COLO829 (cell line): Measurements from ENCODE around the gene CCNC.

Source experiments
- DNase-seq: peaks from one replicate; pipeline ENCODE4 v3.0.0; 2012; ENCODE audit warnings: low spot score

The CCNC gene

GRCh38 chr6:99568103-99568933 is at the start of gene CCNC:
Gene CCNC, minus strand, starts transcription at chr6:99568660. Its CDS starts 133 bp downstream, at chr6:99568527.
- DNase-seq = peak; percentile 93

DNA sequence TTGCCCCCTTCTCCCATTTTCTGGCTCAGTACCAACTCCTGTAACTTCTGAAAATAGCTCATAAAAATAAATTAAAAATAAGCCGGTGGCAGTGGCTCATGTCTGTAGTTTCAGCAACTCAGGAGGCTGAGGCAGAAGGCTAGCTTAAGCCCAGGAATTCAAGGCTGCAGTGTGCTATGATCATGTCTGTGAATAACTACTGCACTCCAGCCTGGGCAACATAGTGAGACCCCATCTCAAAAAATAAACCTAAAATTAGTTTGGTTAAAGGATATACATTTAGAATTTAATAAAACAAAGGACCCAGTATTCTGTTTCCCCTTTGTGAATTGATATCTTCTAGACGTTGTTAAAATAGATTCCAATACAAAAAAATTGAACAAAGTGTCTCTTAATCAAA is 48.7 kb upstream of the CCNC start:
- no peak for DNase-seq

DNA sequence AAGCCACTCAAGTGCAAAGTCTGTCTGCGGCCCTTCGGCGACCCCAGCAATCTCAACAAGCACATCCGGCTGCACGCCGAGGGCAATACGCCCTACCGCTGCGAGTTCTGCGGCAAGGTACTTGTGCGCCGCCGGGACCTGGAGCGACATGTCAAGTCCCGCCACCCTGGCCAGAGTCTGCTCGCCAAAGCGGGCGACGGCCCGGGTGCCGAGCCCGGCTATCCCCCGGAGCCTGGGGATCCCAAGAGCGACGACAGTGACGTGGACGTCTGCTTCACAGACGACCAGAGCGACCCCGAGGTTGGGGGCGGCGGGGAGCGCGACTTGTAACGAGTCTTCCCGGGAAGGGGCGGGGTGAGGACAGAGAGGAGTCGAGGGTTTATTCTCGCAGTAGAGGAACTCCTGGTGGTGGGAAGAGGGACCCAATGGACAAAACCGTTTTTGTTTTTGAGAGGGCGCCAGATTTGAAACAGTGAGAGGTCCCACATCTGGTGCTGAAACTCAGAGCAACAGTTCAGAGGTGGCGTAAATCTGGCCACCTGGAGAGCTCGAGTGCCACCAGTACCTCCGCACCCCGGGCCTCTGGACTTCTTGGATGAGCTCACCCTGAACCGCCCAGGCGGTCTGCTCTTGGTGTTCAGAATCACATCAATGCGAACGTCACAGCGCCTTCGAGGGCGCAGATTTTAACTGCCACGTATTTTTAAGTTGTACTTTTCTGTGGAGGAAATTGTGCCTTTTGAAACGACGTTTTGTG is 46.1 kb upstream of the CCNC start:
- DNase-seq = no peak

- no peak for DNase-seq
These were observed 45.4 kb upstream of the CCNC start for GRCh38 chr6:99613705-99614429.

DNA sequence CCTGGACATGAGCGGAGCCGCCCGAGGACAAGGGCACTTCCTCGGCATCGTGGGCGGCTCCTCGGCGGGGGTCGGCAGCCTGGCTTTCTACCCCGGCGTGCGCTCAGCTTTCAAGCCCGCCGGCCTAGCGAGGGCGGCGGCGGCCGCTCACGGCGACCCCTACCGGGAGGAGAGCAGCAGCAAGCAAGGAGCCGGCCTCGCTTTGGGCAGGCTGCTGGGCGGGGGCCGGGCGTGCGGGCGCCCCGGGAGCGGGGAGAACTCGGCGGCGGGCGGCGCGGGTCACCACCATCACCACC is 44.9 kb upstream of the CCNC start:
- DNase-seq = no peak

DNA sequence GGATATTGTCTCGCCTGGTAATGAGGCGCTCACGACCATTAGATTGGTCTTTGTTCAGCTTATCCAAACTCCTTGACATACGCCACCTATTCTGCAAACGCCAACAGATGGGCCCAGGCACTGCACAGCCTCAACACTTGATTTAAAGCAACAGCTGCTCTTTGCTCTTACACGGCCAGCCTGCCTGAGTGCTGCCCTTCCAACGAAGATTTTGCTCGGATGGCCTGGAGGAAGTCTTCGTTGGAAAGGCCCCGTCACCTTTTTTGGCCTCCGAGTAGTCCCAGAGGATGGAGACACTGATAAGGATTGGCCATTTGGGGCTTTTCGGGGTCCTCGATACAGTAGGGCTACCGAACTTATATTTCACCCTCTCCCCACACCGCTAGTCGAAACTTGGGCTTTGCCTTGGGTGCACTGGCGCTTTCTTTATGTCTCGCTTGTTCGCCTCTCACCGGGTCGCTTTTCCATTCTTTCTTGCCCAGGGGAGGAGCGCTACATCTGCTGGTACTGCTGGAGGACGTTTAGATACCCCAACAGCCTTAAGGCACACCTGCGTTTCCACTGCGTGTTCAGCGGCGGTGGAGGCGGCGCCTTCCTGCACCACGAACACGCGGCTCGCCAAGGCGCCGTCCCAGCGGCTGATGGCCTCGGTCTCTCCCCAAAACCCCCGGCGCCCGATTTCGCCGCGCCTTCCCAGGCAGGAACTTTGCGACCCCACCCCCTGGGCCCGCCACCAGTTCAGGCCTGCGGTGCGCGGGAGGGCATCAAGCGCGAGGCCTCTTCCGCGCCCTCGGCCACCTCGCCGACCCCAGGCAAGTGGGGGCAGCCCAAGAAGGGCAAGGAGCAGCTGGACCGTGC is 44.3 kb upstream of the CCNC start:
- no peak for DNase-seq

- no peak for DNase-seq
These were observed 42.7 kb upstream of the CCNC start for GRCh38 chr6:99611148-99611547.

DNA sequence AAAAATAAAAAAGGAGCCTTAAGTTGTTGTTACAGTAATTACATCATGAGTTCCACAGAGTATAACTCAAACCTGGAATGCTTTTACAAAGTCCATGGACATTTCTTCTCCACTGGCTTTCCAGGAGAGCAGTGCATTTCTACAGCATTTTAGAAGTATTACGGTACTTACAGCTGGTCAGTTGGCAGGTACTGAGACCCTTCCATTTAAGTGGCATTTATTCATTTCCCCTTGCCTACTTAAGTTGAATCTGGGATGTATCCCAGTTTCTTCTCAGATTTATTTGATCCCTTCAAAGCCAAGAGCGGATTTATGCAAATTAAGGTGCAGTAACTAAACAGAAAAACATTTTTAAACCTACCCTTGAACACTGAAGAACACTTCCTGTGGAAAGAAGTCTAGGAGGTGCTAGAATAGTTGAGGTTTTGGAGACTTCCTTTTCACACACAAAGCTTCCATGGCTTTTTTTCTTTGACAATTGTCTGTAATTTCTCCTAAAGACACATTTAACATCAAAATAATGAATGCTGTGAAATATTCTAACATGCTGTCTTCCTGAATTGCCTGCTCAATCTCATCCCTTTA is 41.5 kb upstream of the CCNC start:
- DNase-seq = no peak

GRCh38 chr6:99608886-99609482 is 40.5 kb upstream of the CCNC start:
- DNase-seq = no peak

GRCh38 chr6:99608059-99608885 is 39.8 kb upstream of the CCNC start:
- no peak for DNase-seq

GRCh38 chr6:99607416-99608036 is 39.1 kb upstream of the CCNC start:
- DNase-seq = no peak

DNA sequence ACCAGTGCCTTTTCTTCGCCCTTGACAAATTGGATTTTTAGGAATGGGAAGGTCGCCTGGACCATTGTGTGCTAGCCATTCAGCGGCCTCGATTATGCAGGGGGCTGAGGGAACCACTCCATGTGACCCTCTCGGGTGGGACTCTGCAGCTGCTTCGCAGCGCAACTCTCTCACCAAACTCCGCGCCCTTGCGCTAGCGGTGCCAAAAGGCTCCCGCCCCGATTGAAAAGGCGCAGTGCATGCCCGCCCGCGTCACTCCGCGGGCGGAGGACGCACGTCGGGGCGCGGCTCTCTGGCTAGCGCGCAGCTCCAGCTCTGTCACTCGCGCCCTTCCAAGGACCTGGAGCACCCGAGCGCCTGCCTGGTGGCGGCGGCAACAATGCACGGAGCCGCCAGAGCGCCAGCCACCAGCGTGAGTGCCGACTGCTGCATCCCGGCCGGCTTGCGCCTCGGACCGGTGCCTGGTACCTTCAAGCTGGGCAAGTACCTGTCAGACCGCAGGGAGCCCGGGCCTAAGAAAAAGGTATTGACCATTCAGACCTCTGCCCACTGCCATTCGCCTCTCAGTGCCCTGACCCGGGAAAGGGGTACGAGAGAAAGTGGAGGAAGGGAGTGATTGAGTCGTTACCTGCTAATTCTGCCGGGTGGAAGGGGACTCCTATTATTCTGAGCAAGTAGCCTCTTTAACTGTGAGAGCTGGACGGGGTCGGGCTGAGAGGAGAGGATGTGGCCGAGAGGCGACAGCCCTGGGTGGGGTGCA is 38.4 kb upstream of the CCNC start, which contains the start of gene PRDM13:
Gene PRDM13 (plus strand): TSS at position 178 of the 760 bp plus-strand sequence. CDS start 202 bp downstream, at position 380.
- DNase-seq = no peak

GRCh38 chr6:99605911-99606655 is 37.6 kb upstream of the CCNC start:
- DNase-seq = no peak

- DNase-seq = no peak
These were observed 36.7 kb upstream of the CCNC start for GRCh38 chr6:99605074-99605734.

DNA sequence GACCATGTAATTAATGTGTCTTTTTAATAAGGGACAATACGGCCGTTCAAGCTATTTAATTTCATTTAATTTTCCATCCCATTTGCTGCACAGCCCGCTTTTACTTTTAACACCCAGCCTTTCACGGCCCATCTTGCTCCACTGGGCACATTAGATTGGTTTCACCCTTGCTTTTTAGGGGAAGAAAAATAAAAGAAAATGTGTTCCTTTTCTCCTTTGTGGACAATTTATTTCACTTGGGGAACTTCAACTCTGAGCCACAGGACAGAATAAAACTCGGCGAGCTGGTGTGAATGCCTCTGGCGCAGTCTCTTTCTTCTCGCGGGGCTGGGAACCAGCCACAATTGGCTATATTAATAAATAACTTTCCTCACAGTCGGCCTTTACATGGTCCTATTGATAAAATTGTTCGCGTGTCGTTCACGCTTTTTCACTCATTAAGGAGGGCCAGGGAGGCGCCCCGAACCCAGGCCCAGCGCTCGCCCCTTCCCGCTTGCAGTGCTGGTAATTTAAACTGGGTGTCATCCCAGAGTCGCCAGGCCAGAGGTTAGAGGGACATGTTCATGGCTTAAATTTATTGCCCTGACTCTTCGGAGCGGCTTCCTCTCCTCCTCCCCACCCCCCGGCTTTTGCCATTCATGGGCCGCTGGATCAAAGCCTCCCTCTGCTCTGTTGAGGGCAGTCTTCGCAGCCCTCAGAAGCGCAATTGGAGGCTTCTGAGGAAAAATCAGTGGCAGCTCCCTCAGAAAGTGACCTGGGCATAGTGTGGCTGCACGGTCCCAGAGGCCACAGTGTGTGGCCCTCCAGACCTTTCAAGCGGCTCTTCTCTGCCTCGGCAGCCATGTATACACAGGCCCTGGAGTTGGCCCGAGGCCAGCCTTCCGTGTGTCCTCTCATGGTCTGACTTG is 36.0 kb upstream of the CCNC start:
- no peak for DNase-seq

- no peak for DNase-seq
These were observed 35.1 kb upstream of the CCNC start for GRCh38 chr6:99603421-99604165.
